Large intestine (tissue), 3 donors: ENCODE measurements around the gene SLC36A4. TPM values are rescaled to one million over a fixed set of nuclear protein-coding genes. Genes with fewer than 3 reads are reported as not detected.
A peak's percentile ranks its signal among the peaks of the same experiment; 100 is the strongest.
"Not testable (repeated sequence)": the region's sequence is repeated elsewhere in the genome, so short reads cannot be mapped to it uniquely, and the experiment has no call there.

Experiments
- DNase-seq, 2 donors: peaks; one replicate each; pipeline versions ENCODE4 v3.0.0 to v3.0.0-alpha.2; 2013
- H3K27ac ChIP-seq: one replicate; pipeline ENCODE4 v1.5.1; 2013; ENCODE audit warnings: low read length
- H3K27me3 ChIP-seq: 2 replicates; pipeline ENCODE4 v1.6.1; 2013; ENCODE audit warnings: low read length; ENCODE audit not compliant: control insufficient read depth, insufficient read depth
- H3K36me3 ChIP-seq: 2 replicates; pipeline ENCODE4 v1.6.1; 2013; ENCODE audit warnings: low read length; ENCODE audit not compliant: control insufficient read depth, insufficient read depth
- H3K4me1 ChIP-seq: one replicate; pipeline ENCODE4 v1.6.1; 2013; ENCODE audit warnings: low read length; ENCODE audit not compliant: control insufficient read depth, insufficient read depth
- H3K4me3 ChIP-seq: one replicate; pipeline ENCODE4 v1.5.1; 2013; ENCODE audit warnings: low read length
- H3K9me3 ChIP-seq: one replicate; pipeline ENCODE4 v1.6.1; 2013; ENCODE audit warnings: mild to moderate bottlenecking, low read depth, low read length, moderate library complexity; ENCODE audit not compliant: control insufficient read depth
- WGBS: methylation state at CpG from one replicate; pipeline ENCODE4 v1.1.5; 2013; ENCODE audit warnings: low lambda C conversion rate; ENCODE audit not compliant: insufficient coverage; 5-methylcytosine and 5-hydroxymethylcytosine counted together
- polyA plus RNA-seq: library from polyadenylated mRNA; unstranded; fragments of 120-200 nt; gene quantifications from one replicate; pipeline ENCODE4 v1.2.1, GENCODE V29; 2013

SLC36A4 gene
- polyA plus RNA-seq, 1 donor: 5.8 TPM

- no peaks in the 10 kb centered on the region for H3K36me3 ChIP-seq
- H3K4me3 ChIP-seq: no peak overlapping the region
- no peak overlapping the region for H3K27ac ChIP-seq
- no CpG with 5 or more reads among the region's 3 CpGs for WGBS
- H3K27me3 ChIP-seq: no peaks in the 10 kb centered on the region
- H3K4me1 ChIP-seq: no peaks in the 10 kb centered on the region
- H3K9me3 ChIP-seq: no peaks in the 10 kb centered on the region
- DNase-seq: no peak
These were observed 69.2 kb downstream of the SLC36A4 start for GRCh38 chr11:93128574-93128973.

GRCh38 chr11:93123351-93123898 lies 74.4 kb downstream of the SLC36A4 start:
- H3K27ac ChIP-seq: no peak overlapping the region

GRCh38 chr11:93122535-93123235 lies 75.1 kb downstream of the SLC36A4 start:
- DNase-seq: no peak
- WGBS: 60% methylated on average over 1 of the region's 2 CpGs
- H3K27ac ChIP-seq: no peak overlapping the region

More at GRCh38 chr11:93123351-93123898, 74.4 kb downstream of the SLC36A4 start:
- Histone ChIP-seq H3K4me3 (no peak overlapping the region), H3K4me1 (no peaks in the 10 kb centered on the region), H3K27me3 (no peaks in the 10 kb centered on the region), H3K9me3 (no peaks in the 10 kb centered on the region), H3K36me3 (no peaks in the 10 kb centered on the region)
- peak in 1 of 2 donors; percentile 12 for DNase-seq
- no CpG with 5 or more reads among the region's 4 CpGs for WGBS

GRCh38 chr11:93118276-93118675 lies 79.5 kb downstream of the SLC36A4 start:
- Histone ChIP-seq H3K4me3 (no peak overlapping the region), H3K27ac (no peak overlapping the region), H3K4me1 (no peaks in the 10 kb centered on the region), H3K36me3 (no peaks in the 10 kb centered on the region), H3K9me3 (no peaks in the 10 kb centered on the region), H3K27me3 (no peaks in the 10 kb centered on the region)
- no peak for DNase-seq

More at GRCh38 chr11:93122535-93123235, 75.1 kb downstream of the SLC36A4 start:
- Histone ChIP-seq H3K9me3 (no peaks in the 10 kb centered on the region), H3K4me1 (no peaks in the 10 kb centered on the region), H3K27me3 (no peaks in the 10 kb centered on the region), H3K36me3 (no peaks in the 10 kb centered on the region), H3K4me3 (no peak overlapping the region)

- Histone ChIP-seq H3K4me3 (no peak overlapping the region), H3K9me3 (no peaks in the 10 kb centered on the region), H3K27me3 (no peaks in the 10 kb centered on the region), H3K36me3 (no peaks in the 10 kb centered on the region), H3K27ac (no peak overlapping the region), H3K4me1 (no peaks in the 10 kb centered on the region)
- no peak for DNase-seq
- 80% methylated on average over 1 of the region's 6 CpGs for WGBS
These were observed 80.2 kb downstream of the SLC36A4 start for GRCh38 chr11:93117565-93117964.

GRCh38 chr11:93116641-93117441 lies 81.0 kb downstream of the SLC36A4 start:
- no peaks in the 10 kb centered on the region for H3K36me3 ChIP-seq
- no peak for DNase-seq
- WGBS: 0% methylated on average over 1 of the region's 6 CpGs
- H3K27me3 ChIP-seq: no peaks in the 10 kb centered on the region
- no peak overlapping the region for H3K4me3 ChIP-seq
- no peak overlapping the region for H3K27ac ChIP-seq
- no peaks in the 10 kb centered on the region for H3K4me1 ChIP-seq
- no peaks in the 10 kb centered on the region for H3K9me3 ChIP-seq

- WGBS: no CpG with 5 or more reads among the region's 4 CpGs
- no peak overlapping the region for H3K4me3 ChIP-seq
- no peaks in the 10 kb centered on the region for H3K36me3 ChIP-seq
These were observed 83.5 kb downstream of the SLC36A4 start for GRCh38 chr11:93114304-93114703.

GRCh38 chr11:93113824-93114223 lies 84.0 kb downstream of the SLC36A4 start:
- Histone ChIP-seq H3K4me3 (no peak overlapping the region), H3K27ac (no peak overlapping the region), H3K36me3 (no peaks in the 10 kb centered on the region), H3K27me3 (no peaks in the 10 kb centered on the region), H3K9me3 (no peaks in the 10 kb centered on the region), H3K4me1 (no peaks in the 10 kb centered on the region)
- no peak for DNase-seq
- no CpG with 5 or more reads among the region's 3 CpGs for WGBS

More at GRCh38 chr11:93114304-93114703, 83.5 kb downstream of the SLC36A4 start:
- Histone ChIP-seq H3K27me3 (no peaks in the 10 kb centered on the region), H3K4me1 (no peaks in the 10 kb centered on the region), H3K27ac (no peak overlapping the region), H3K9me3 (no peaks in the 10 kb centered on the region)
- DNase-seq: no peak

- H3K4me1 ChIP-seq, H3K36me3 ChIP-seq, H3K4me3 ChIP-seq, H3K27me3 ChIP-seq, H3K9me3 ChIP-seq, H3K27ac ChIP-seq, DNase-seq: not testable (repeated sequence)
These were observed 86.6 kb downstream of the SLC36A4 start for GRCh38 chr11:93111147-93111546.

- H3K9me3 ChIP-seq: no peaks in the 10 kb centered on the region
- WGBS: no CpG with 5 or more reads among the region's 2 CpGs
- H3K36me3 ChIP-seq: no peaks in the 10 kb centered on the region
- no peaks in the 10 kb centered on the region for H3K27me3 ChIP-seq
- H3K4me3 ChIP-seq: no peak overlapping the region
- no peak overlapping the region for H3K27ac ChIP-seq
- DNase-seq: no peak
- no peaks in the 10 kb centered on the region for H3K4me1 ChIP-seq
These were observed 97.6 kb downstream of the SLC36A4 start for GRCh38 chr11:93100211-93100610.
